ENCODE measurements around the gene AVL9. TPM values are rescaled to one million over a fixed set of nuclear protein-coding genes. Genes with fewer than 3 reads are reported as not detected.

Gene AVL9
- total and polyA plus RNA-seq, 2 of the 4 experiments (the other 2 are of a cell fraction), result 13.1 to 21.7 TPM

DNA sequence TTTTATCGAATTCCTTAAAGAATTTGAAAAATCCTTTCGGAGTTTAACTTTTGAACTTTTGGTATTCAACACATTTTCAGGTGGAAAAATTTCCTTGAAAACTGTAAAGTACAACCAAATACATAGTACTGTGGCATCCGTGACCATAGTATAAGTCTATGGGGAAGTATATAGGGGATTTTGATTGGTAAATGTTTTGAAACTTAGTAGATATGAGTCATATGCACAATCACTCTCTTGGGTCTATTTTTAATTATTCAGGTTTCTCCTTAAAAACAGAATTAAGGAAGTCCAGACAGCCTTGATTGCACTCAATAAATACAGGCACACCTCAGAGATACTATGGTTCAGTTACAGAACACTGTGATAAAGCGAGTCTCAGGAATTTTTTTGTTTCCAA is 64.2 kb downstream of the AVL9 start:
- no peak overlapping the region for H4K8ac ChIP-seq (ENCODE audit: low read depth in 2 of 2, low read length in 2 of 2)
- no peak overlapping the region for H3K56ac ChIP-seq (ENCODE audit: extremely low read depth, insufficient read depth, low read length)
- H3K9ac ChIP-seq (ENCODE audit: low read depth, low read length), result no peak overlapping the region
- TF ChIP-seq CEBPB (IDR thresholded peaks at IDR 0.05; ENCODE audit: low read depth, low read length) (no peak), POLR2A (IDR thresholded peaks at IDR 0.05; ENCODE audit: low read depth, low read length) (no peak), ELK1 (IDR thresholded peaks at IDR 0.05; ENCODE audit: borderline replicate concordance, low read depth, low read length) (no peak), RAD21 (IDR thresholded peaks at IDR 0.05; ENCODE audit: low read length) (no peak), NFE2L2 (IDR thresholded peaks at IDR 0.05; ENCODE audit: low read depth, low read length) (no peak), MAZ (IDR thresholded peaks at IDR 0.05; ENCODE audit: borderline replicate concordance, low read depth, low read length) (no peak), CTCF (conservative IDR thresholded peaks at IDR 0.05; ENCODE audit: low read depth, low read length) (no peak), RCOR1 (IDR thresholded peaks at IDR 0.05; ENCODE audit: insufficient replicate concordance, low read length) (no peak), SMC3 (IDR thresholded peaks at IDR 0.05; ENCODE audit: low read depth, low read length) (no peak), BHLHE40 (IDR thresholded peaks at IDR 0.05; ENCODE audit: low read depth, low read length) (no peak), FOS (IDR thresholded peaks at IDR 0.05; ENCODE audit: low read depth, low read length) (no peak)
- no peak overlapping the region for H3K27ac ChIP-seq (ENCODE audit: insufficient read depth, low read length)
- no peak overlapping the region for H2BK120ac ChIP-seq (ENCODE audit: low read depth, low read length)
- H4K20me1 ChIP-seq (ENCODE audit: insufficient read depth, low read length), result no peaks in the 10 kb centered on the region
- H3K4ac ChIP-seq (ENCODE audit: low read depth, low read length), result no peak overlapping the region
- H3K9me3 ChIP-seq (ENCODE audit: control insufficient read depth, insufficient read depth, low read length), result no peaks in the 10 kb centered on the region
- no TSS peak for BruUV-seq (replicated peaks)
- H3K14ac ChIP-seq (replicated peaks; ENCODE audit: low read depth, low read length), result no peak overlapping the region
- intact Hi-C loops (cut with micrococcal nuclease) (no loop called here), in situ Hi-C loops (cut with MboI; ENCODE audit: low sequenced_read_pairs) (no loop called here), dilution Hi-C loops (cut with HindIII; ENCODE audit: low sequenced_read_pairs, unreplicated experiment) (no loop called here)
- H4K5ac ChIP-seq (ENCODE audit: low read depth, low read length), result no peak overlapping the region
- no peak overlapping the region for H3K23ac ChIP-seq (ENCODE audit: low read depth, low read length)
- DNase-seq, result no peak
- H2AK9ac ChIP-seq (replicated peaks; ENCODE audit: low read depth, low read length, poor library complexity), result no peak overlapping the region
- no peak overlapping the region for H3K4me2 ChIP-seq (ENCODE audit: low read depth, low read length)
- no peak overlapping the region for H2BK20ac ChIP-seq (ENCODE audit: low read depth, low read length)
- H3K4me1 ChIP-seq (ENCODE audit: control insufficient read depth, insufficient read depth, low read length), result no peaks in the 10 kb centered on the region
- no peaks in the 10 kb centered on the region for H3K9me1 ChIP-seq (ENCODE audit: insufficient read depth, low read length)
- no peak overlapping the region for H4K91ac ChIP-seq (ENCODE audit: insufficient read depth, low read depth, low read length)
- CTCF ChIA-PET, result no interaction called here
- no peak overlapping the region for H2BK5ac ChIP-seq (ENCODE audit: low read depth, low read length, poor library complexity, severe bottlenecking)
- H2AK5ac ChIP-seq (ENCODE audit: low read depth, low read length), result no peak overlapping the region
- H3K4me3 ChIP-seq (ENCODE audit: insufficient read depth, low read depth, low read length), result no peak overlapping the region
- H3K18ac ChIP-seq (ENCODE audit: low read depth, low read length), result no peak overlapping the region
- no peak overlapping the region for H2AFZ ChIP-seq (replicated peaks; ENCODE audit: low read length, poor library complexity)
- POLR2A ChIA-PET (ENCODE audit: unreplicated experiment), result no interaction called here
- H3K27me3 ChIP-seq (ENCODE audit: control insufficient read depth, insufficient read depth, low read length), result no peaks in the 10 kb centered on the region
- H3K36me3 ChIP-seq (ENCODE audit: control insufficient read depth, insufficient read depth, low read length), result peaks cover 30% of the 10 kb centered on the region
- no peak for ATAC-seq (ENCODE audit: low read depth)
- H2BK15ac ChIP-seq (ENCODE audit: low read depth, low read length), result no peak overlapping the region
- WGBS, 2 experiments (ENCODE audit: extremely low coverage in 2 of 2, insufficient read length in 1 of 2), result no CpG with 5 or more reads among the region's 4 CpGs
- peaks cover 11 to 19% of the 10 kb centered on the region in 2 experiments for H3K79me1 ChIP-seq (ENCODE audit: low read depth in 1 of 2, low read length in 2 of 2)

Data from IMR-90 (cell line).